HG03575 (cell line): ENCODE data around the gene CD46.

Source experiments
- ATAC-seq: cut with Tn5 transposase; IDR thresholded peaks from one replicate; pipeline ENCODE4 v1.9.1; 2021; ENCODE audit not compliant: unreplicated experiment, insufficient number of reproducible peaks, low FRiP score; ENCODE audit errors: extremely low read depth

CD46 gene

DNA sequence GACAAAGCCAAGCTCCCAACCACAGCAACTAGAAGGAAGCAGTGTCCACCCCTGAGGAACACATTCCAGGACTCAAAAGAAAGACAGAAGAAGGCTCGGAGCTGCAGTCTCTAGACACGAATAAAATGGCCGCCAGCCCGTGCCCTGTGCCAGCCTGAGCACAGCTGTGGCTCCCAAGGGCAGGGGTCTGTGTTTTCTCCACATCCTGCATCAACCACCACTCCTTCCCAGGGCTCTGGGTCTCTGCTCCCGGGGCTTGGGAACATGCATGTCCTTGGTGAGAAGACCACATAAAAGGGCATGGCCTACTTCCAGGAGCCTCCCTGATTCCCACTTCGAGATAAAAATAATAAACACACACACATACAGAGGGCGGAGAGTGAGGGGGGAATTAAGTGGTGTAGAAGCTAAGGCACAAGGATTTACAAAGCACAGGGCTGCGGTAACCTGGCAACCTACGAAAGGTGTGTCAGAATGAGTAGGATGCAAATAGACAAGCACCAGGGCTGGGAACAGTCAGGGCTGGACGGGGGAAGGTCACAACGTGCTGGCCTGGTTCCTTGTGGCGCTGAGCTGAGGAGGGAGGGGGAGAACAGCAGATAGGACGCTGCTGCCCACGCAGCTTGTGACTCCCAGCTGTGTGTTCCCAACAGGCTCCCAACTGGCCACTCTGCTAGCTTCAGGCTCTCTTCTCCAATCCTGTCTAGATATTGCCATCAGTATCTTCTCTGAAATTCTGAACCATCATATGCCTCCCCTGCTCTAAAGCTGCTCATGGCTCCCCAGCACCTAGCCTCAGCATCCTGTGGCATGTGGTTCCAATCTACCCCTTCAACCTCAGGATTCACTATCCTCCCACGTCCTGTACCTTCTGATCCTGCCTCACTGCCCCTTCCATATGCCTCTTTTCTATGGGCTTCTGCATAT is 86.6 kb downstream of the CD46 start:
- no peak for ATAC-seq

DNA sequence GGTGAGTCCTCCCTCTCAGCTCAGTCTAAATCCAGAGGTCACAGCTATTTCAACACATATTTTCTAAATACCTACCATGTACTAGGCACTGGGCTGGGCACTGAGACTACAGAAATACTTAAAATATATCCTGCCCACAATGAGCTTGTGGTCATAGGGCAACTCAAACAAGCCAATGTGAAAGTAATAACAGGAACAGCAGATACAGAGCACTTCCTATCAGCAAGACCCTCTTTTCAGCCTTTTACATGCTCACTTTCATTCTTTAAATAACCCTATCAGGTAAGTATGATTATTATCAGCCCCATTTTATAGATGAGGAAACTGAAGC is 87.2 kb downstream of the CD46 start:
- ATAC-seq: no peak

DNA sequence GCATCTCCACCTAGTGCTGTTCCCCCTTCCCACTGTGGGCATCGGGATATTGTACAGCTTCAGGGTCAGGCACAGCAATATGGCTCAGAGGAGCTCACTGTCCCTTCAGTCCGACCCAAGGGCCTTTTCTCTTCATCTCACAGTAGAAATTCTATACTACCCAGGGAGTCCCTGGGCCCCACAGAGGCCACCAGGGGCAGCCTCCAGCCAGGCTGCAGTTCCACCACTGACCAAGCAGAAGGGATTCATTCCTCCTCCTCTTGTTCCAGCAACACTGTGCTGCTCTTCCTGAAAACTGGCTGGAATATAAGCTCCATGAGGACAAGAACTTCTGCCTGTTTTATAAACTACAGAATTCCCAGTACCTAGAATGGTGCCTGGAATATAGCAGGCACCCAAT is 88.5 kb downstream of the CD46 start:
- ATAC-seq: no peak

DNA sequence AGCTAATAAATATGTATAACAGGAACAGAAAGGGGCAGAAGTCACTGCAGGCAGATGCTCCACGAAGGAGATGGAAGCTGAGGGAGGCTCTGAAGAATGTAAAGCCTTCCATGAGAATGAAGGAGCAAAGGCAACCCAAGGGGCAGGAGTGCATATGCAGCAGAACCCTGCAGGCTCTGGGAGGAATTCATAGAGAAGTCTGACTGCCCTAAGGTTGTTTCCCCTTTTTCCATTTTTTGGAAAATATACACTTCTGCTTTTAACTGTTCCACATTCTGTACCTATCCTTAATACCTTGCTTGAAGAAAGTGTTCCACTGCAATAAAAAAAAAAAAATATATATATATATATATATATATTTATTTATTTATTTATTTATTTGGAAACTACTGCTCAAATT is 89.4 kb downstream of the CD46 start:
- no peak for ATAC-seq

DNA sequence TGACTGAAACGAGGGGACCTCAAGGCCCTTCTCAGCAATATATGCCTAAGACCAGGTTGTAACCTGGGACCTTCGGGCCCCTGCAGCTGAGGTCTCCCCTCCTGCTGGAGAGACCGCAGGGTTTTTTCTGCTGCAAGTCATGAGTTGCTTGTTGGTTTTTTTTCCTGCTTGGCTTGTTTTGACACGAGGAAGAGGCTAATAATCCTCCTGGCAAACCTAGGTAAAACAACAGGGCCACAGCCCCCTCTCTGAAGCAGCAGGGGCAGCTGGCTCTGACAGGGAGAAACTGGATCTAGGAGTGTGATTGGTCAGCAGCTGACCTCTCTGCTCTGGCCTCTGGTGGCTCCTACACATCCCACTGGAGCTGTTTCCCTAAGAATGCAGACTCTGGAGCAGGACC is 90.0 kb downstream of the CD46 start:
- no peak for ATAC-seq

DNA sequence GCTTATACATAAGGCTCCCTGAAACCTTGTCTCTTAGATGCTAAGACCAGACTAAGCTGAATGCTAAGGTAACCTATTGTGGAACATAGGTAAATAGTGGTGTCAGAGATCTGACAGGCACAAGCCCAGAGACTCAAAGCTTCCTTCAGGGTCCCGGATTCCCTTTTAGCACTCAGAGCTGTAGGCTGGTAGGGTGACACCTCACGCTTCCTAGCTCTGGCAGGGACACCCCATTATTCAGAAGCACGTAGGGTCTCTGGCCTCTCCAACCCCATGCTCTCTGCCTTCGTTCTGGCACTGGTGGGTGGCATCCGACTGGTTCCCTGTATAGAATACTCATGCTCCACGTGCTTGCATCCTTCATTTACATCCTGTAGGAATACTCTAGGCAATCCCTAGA is 90.7 kb downstream of the CD46 start:
- ATAC-seq: no peak

DNA sequence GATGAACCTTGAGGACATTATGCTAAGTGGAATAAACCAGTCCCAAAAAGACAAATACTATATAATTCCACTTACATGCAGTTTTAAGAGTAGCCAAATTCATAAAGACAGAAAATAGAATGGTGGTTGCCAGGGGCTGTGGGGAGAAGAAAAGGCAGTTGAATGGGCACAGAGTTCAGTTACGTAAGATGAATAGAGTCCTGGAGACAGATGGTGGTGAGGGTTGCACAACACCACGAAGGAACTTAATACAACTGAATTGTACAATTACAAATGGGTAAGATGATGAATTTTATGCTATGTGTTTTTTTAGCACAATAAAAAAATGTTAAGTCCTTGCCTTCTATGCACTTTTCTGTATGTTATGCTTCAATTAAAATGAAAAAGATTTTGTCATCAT is 92.5 kb downstream of the CD46 start:
- no peak for ATAC-seq
